ENCODE results near the gene ATM.

GRCh38 chr11:108388576-108388975, 165.7 kb downstream of the ATM start:
- TF ChIP-seq CTCF (IDR thresholded peaks at IDR 0.05; ENCODE audit: insufficient read depth, low read depth, low read length): no peak
- TF ChIP-seq EZH2 (IDR thresholded peaks at IDR 0.05; ENCODE audit: insufficient read depth, low read length): no peak
